SK-N-MC (cell line): ENCODE measurements around the gene SHB.

Experiments
- EZH2 ChIP-seq: fragments of 200-600 bp; sonication (generic); IDR thresholded peaks from one replicate; pipeline ENCODE4 v1.6.1; 2017; ENCODE audit warnings: antibody characterized with exemption
- FOXP2 ChIP-seq: optimal IDR thresholded peaks from 2 replicates; pipeline ENCODE3; 2011; ENCODE audit warnings: mild to moderate bottlenecking, moderate library complexity; ENCODE audit not compliant: insufficient read depth; ENCODE audit errors: extremely low read length, control extremely low read depth
- POLR2AphosphoS5 ChIP-seq: IDR thresholded peaks from 2 replicates; pipeline ENCODE4 v1.6.1; 2012; ENCODE audit warnings: mild to moderate bottlenecking, low read depth, low read length, borderline replicate concordance

GRCh38 chr9:38031594-38031993 is 37.4 kb downstream of the SHB start:
- TF ChIP-seq POLR2AphosphoS5 (no peak), FOXP2 (no peak), EZH2 (no peak)
